Smooth muscle cell (in vitro differentiated cells): ENCODE results near the gene EXD3. TPM values are rescaled to one million over a fixed set of nuclear protein-coding genes. Genes with fewer than 3 reads are reported as not detected.

Experiments used
- DNase-seq: peaks from one replicate; lab custom pipeline; 2025; ENCODE audit not compliant: unreplicated experiment; lab: John Stamatoyannopoulos, UW
- H2AFZ ChIP-seq: fragments of 200-600 bp; sonication (generic); 2 replicates; pipeline ENCODE4 v1.6.0; 2016; ENCODE audit warnings: antibody characterized with exemption, low read depth, mild to moderate bottlenecking
- H3F3A ChIP-seq: fragments of 200-600 bp; sonication (generic); 2 replicates; pipeline ENCODE4 v1.6.0; 2017; ENCODE audit warnings: antibody characterized with exemption, low read depth
- H3K27ac ChIP-seq: fragments of 200-600 bp; sonication (generic); 2 replicates; pipeline ENCODE4 v1.5.1; 2016; ENCODE audit warnings: low read depth, mild to moderate bottlenecking
- H3K27me3 ChIP-seq: fragments of 200-600 bp; sonication (generic); 2 replicates; pipeline ENCODE4 v1.6.1; 2016; ENCODE audit warnings: low read depth, mild to moderate bottlenecking
- H3K36me3 ChIP-seq: fragments of 200-600 bp; sonication (generic); 2 replicates; pipeline ENCODE4 v1.5.1; 2016; ENCODE audit warnings: low read depth
- H3K4me1 ChIP-seq: fragments of 200-600 bp; sonication (generic); 2 replicates; pipeline ENCODE4 v1.5.1; 2016; ENCODE audit warnings: low read depth
- H3K4me2 ChIP-seq: fragments of 200-600 bp; sonication (generic); 2 replicates; pipeline ENCODE4 v1.6.0; 2016; ENCODE audit warnings: mild to moderate bottlenecking
- H3K4me3 ChIP-seq: fragments of 200-600 bp; sonication (generic); 2 replicates; pipeline ENCODE4 v1.5.1; 2016; ENCODE audit warnings: mild to moderate bottlenecking
- H3K79me2 ChIP-seq: fragments of 200-600 bp; sonication (generic); 2 replicates; pipeline ENCODE4 v1.6.0; 2016; ENCODE audit warnings: low read depth, mild to moderate bottlenecking
- H3K9ac ChIP-seq: fragments of 200-600 bp; sonication (generic); 2 replicates; pipeline ENCODE4 v1.6.0; 2016; ENCODE audit warnings: low read depth
- H3K9me3 ChIP-seq: fragments of 200-600 bp; sonication (generic); replicated peaks from 2 replicates; pipeline ENCODE4 v1.5.1; 2016; ENCODE audit warnings: low read depth
- H4K20me1 ChIP-seq: fragments of 200-600 bp; sonication (generic); 2 replicates; pipeline ENCODE4 v1.6.0; 2016; ENCODE audit warnings: low read depth
- CTCF ChIP-seq: fragments of 200-600 bp; sonication (generic); IDR thresholded peaks from 2 replicates; pipeline ENCODE4 v1.5.1; 2017; ENCODE audit warnings: borderline replicate concordance, mild to moderate bottlenecking, antibody characterized with exemption; ENCODE audit not compliant: insufficient read depth, poor library complexity, severe bottlenecking
- WGBS: methylation state at CpG from one replicate; pipeline ENCODE4 v1.1.7; 2016; ENCODE audit warnings: low lambda C conversion rate; 5-methylcytosine and 5-hydroxymethylcytosine counted together
- polyA plus RNA-seq: library from polyadenylated mRNA; unstranded; fragments of >200 nt; fragmentation: Nextera tagmentation; extraction: Ambion mirVana; gene quantifications from 2 replicates; pipeline ENCODE4 v1.2.1, GENCODE V29; 2016
- total RNA-seq: library from RNA; depleted of rRNA; stranded (reverse); fragments of >200 nt; gene quantifications from 2 replicates; pipeline ENCODE4 v1.2.3, GENCODE V29; 2014

The EXD3 gene
- total and polyA plus RNA-seq, 2 experiments from 2014 or later, result 3.1 to 15.7 TPM

GRCh38 chr9:137326445-137327065 lies 96.4 kb downstream of the EXD3 start:
- Histone ChIP-seq H3F3A (no peaks in the 10 kb centered on the region), H3K9me3 (no peaks in the 10 kb centered on the region), H2AFZ (no peak overlapping the region), H3K79me2 (no peaks in the 10 kb centered on the region), H3K9ac (no peak overlapping the region), H3K4me3 (no peak overlapping the region), H3K27me3 (no peaks in the 10 kb centered on the region), H3K4me1 (no peaks in the 10 kb centered on the region), H3K4me2 (no peak overlapping the region), H3K36me3 (no peaks in the 10 kb centered on the region), H4K20me1 (no peaks in the 10 kb centered on the region), H3K27ac (no peak overlapping the region)
- DNase-seq, result no peak
- WGBS, result 94% methylated on average over 19 of the region's 19 CpGs
- TF ChIP-seq CTCF, result no peak

- H3K27ac ChIP-seq, result no peak overlapping the region
- no peaks in the 10 kb centered on the region for H3K36me3 ChIP-seq
- WGBS, result 92% methylated on average over 12 of the region's 12 CpGs
- H3K27me3 ChIP-seq, result no peaks in the 10 kb centered on the region
- H2AFZ ChIP-seq, result no peak overlapping the region
- H4K20me1 ChIP-seq, result no peaks in the 10 kb centered on the region
- H3K9ac ChIP-seq, result no peak overlapping the region
- H3K9me3 ChIP-seq, result no peaks in the 10 kb centered on the region
- no peak overlapping the region for H3K4me2 ChIP-seq
- H3K4me3 ChIP-seq, result no peak overlapping the region
- no peaks in the 10 kb centered on the region for H3K4me1 ChIP-seq
- DNase-seq, result no peak
- TF ChIP-seq CTCF, result no peak
- no peaks in the 10 kb centered on the region for H3K79me2 ChIP-seq
- no peaks in the 10 kb centered on the region for H3F3A ChIP-seq
Observed at GRCh38 chr9:137325799-137326198, 97.2 kb downstream of the EXD3 start.

GRCh38 chr9:137325124-137325523 lies 97.8 kb downstream of the EXD3 start:
- Histone ChIP-seq H3K9ac (no peak overlapping the region), H3F3A (no peaks in the 10 kb centered on the region), H3K4me1 (no peaks in the 10 kb centered on the region), H3K27me3 (no peaks in the 10 kb centered on the region), H3K9me3 (no peaks in the 10 kb centered on the region), H3K27ac (no peak overlapping the region), H4K20me1 (no peaks in the 10 kb centered on the region), H3K4me3 (no peak overlapping the region), H3K4me2 (no peak overlapping the region), H2AFZ (no peak overlapping the region), H3K79me2 (no peaks in the 10 kb centered on the region), H3K36me3 (no peaks in the 10 kb centered on the region)
- TF ChIP-seq CTCF, result no peak
- 97% methylated on average over 10 of the region's 10 CpGs for WGBS
- DNase-seq, result no peak

GRCh38 chr9:137323531-137324331 lies 99.2 kb downstream of the EXD3 start:
- H3K9me3 ChIP-seq, result no peaks in the 10 kb centered on the region
- no peaks in the 10 kb centered on the region for H3K79me2 ChIP-seq
- H2AFZ ChIP-seq, result no peak overlapping the region
- H3K4me3 ChIP-seq, result no peak overlapping the region
- no peaks in the 10 kb centered on the region for H3K4me1 ChIP-seq
- WGBS, result 92% methylated on average over 32 of the region's 37 CpGs
- no peaks in the 10 kb centered on the region for H3K36me3 ChIP-seq
- no peak overlapping the region for H3K4me2 ChIP-seq
- H3F3A ChIP-seq, result no peaks in the 10 kb centered on the region
- DNase-seq, result no peak
- H3K27me3 ChIP-seq, result no peaks in the 10 kb centered on the region
- H3K9ac ChIP-seq, result no peak overlapping the region
- no peaks in the 10 kb centered on the region for H4K20me1 ChIP-seq
- no peak overlapping the region for H3K27ac ChIP-seq
- TF ChIP-seq CTCF, result no peak
